HG03039 (cell line): Measurements from ENCODE around the gene FLT1.

Experiments
- ATAC-seq: cut with Tn5 transposase; IDR thresholded peaks from one replicate; pipeline ENCODE4 v1.9.1; 2021; ENCODE audit warnings: mild to moderate bottlenecking, moderate library complexity; ENCODE audit not compliant: unreplicated experiment

The FLT1 gene

GRCh38 chr13:28528388-28528787, 33.5 kb upstream of the FLT1 start:
- no peak for ATAC-seq

DNA sequence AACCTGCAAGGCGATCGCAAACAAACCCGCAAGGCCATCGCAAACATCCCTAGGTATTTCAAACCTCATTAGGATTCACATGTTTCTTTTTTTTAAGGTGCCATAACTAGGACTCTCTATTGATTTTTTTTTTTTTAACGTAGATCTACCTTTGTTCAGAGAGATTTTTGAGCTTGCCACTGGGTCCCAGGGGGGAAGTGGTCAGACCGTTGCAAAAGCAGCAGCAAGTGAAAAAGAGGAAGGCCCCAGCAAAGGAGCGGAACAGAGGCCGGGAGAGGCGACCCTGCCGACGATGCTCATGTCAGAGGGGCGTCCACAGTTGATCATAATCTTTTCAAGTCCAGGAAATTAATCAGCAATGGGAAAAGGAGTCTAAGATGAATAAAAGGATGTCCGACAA, 32.7 kb upstream of the FLT1 start:
- ATAC-seq, result no peak

DNA sequence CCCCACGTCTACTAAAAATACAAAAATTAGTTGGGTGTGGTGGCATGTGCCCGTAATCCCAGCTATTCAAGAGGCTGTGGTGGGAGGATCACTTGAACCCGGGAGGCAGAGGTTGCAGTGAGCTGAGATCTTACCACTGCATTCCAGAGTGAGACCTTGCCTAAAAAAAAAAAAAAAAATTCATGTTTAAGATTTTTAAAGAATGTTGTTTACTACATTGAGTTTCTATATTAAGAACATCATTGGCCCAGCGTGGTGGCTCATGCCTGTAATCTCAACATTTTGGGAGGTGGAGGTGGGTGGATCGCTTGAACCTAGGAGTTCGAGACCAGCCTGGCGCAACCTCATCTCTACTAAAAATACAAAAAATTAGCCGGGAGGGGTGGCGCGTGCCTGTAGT, 31.9 kb upstream of the FLT1 start:
- no peak for ATAC-seq

DNA sequence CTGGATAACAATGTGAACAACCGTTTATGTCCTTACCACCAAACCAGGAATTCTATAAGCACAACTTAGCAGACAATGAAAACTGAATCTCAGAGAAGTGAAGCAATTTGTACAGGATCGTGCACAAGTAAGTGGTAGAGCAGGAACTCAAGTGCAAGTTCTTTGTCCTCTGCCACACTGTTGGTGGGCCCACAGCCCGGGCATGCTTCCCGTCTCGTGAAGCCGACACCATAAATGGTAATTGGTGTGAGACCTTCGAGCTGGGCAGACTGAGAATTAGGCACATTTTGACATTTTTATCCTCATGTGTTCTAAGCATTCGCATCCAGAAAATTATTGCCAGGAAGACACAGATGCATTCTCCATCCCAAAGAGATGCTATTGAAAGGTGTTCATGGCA, 27.9 kb upstream of the FLT1 start:
- no peak for ATAC-seq

- ATAC-seq, result no peak
These were observed 18.8 kb upstream of the FLT1 start for GRCh38 chr13:28513745-28514144.

- no peak for ATAC-seq
These were observed 15.6 kb upstream of the FLT1 start for GRCh38 chr13:28510542-28510941.

DNA sequence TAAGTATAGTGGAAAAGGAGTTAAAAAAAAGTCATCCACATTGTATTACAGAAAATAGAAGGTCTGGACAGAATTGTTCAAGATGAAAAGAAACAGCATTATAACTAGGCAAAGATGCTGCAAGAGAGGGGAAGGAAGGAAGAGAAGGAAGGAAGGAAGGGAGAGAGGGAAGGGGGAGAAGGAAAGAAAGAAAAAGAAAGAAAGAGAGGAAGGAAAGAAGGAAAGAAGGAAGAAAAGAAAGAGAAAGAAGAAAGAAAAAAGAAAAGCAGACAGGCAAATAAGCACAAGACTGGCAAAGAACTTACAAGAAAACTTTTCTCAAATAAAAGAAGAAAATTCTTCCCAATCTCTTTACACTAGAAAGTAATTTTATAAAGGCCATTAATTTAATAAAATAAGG, 15.1 kb upstream of the FLT1 start:
- ATAC-seq, result no peak

- ATAC-seq, result no peak
These were observed 10.7 kb upstream of the FLT1 start for GRCh38 chr13:28505543-28506135.

DNA sequence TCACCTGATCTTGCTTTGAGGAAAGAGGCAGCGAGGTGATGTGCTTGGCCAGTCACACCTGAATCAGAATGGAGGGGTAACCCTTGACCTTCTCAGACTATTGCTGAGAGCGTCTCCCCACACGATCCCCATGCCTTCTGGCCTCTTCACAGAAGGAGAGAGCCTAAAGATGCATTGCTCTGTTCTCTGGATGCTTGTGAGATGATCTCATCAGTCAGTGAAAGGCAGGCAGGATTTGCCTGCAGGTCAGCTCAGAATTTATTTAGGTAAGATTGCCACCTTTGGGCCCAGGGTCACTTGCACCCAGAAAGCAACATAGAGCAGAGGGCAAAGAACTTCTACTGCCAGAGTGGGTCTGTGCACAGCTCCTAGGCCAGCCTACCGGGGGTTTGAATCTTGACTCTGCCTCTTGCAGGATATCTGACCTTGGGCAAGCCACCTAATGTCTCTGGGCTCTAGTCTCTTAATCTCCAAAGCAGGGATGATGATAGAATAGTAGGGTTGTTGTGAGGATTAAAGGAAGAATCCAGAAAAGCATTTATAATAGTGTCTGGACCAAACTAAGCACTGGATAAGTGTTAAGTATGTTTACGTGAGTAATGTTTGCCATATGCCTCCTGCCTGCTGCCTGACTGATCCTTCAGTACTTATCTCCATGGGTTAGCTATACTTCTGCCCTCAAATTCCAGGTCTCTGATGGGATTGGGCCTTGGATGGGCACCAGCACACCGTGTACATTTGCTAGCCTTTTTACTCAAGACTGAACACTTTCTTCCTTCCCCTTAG, 8.4 kb upstream of the FLT1 start:
- no peak for ATAC-seq

- no peak for ATAC-seq
These were observed 6.6 kb upstream of the FLT1 start for GRCh38 chr13:28501547-28501946.

DNA sequence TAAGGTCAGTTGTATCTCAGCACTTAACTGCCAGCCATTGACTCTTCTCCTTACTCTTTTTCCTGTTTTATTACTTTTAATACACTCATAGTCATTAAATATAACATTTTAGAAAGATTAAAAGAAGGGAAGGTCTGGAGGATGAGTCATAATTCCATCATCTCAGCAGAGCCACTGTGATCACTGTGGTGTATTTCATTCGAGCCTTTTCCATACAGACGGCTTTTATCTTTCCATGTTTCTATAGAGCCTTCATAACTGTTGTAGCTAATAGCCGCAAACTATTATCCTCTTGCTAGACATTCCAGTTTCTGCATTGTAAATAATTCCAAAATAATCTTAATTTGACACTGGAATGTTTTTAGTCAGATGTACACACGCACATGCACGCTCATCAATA, 4.7 kb upstream of the FLT1 start:
- ATAC-seq, result no peak

DNA sequence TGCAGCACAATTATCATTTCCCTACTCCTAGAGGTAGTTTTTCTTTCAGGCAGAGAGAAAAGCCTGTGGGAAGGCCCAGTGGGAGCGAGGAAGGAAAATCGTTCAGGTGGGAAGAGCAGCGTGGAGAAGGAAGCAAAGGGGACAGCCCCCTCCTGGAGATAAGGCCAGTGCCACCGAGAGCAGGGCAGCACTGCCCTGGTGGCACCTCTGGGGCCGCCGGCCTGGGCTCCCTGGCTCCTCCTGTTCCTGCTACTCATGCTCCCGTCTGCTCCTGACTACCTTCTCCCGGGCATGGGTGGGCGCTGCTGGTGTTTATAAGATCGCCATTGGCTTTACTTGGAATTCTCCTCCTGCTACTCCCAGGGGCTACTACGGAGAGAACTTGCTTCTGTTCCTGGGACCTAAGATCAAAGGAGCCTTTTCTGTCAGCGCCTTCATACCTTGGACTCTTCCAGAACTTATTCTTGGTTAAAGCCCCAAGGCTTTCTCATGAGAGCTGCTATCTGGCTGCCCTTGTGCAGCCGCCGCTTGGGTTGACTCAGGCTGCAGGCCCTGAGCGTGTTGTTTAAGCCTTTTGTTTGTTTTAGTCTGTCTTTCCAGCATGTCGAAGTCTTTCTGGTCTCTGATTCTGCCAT, 3.7 kb upstream of the FLT1 start:
- ATAC-seq, result no peak

- no peak for ATAC-seq
These were observed 2.4 kb upstream of the FLT1 start for GRCh38 chr13:28497143-28497876.

GRCh38 chr13:28496188-28496564, 1.2 kb upstream of the FLT1 start:
- no peak for ATAC-seq

- ATAC-seq, result no peak
These were observed 735 bp upstream of the FLT1 start for GRCh38 chr13:28495538-28496187.

GRCh38 chr13:28494504-28494777, 487 bp downstream of the FLT1 start:
- no peak for ATAC-seq

DNA sequence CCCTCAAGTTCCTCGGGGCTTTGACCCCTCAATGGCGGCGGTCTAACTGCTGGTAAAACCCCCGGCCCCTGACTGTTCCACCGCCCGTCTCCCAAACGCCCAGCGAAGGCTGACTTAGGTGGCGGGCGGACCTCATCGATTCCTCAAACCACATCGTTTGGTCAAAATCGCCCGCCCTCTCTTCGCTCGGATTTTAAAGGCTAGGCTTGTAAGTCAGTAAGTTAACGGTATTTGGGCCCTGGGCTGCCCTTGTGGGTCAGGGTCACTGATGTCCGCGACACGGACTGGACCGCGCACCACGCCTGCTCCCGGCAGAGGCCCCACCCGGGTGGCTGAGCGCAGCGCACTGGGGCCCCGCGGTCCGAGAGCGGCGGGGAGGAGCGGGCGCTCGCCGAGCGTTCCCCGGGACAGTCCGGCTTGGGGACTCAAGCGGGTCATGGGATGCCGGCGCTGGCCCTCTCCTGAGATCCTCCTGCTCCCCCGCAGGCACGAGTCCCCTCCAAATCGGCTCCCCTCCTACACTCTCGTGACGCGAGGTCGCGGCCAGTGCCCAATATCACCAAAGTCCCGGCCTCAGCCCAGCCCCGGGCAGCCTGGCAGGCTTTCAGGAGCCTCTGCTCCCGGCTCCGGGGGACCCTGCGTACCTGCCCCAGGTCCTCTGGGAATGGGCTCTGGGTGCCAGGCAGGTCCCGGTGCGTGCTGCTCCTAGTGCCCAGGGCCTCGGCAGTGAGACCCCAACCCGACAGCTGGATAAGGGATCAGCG, 1.0 kb downstream of the FLT1 start:
- ATAC-seq, result no peak

GRCh38 chr13:28492569-28493367, 2.2 kb downstream of the FLT1 start:
- ATAC-seq, result no peak

- no peak for ATAC-seq
These were observed 4.9 kb downstream of the FLT1 start for GRCh38 chr13:28490061-28490460.

DNA sequence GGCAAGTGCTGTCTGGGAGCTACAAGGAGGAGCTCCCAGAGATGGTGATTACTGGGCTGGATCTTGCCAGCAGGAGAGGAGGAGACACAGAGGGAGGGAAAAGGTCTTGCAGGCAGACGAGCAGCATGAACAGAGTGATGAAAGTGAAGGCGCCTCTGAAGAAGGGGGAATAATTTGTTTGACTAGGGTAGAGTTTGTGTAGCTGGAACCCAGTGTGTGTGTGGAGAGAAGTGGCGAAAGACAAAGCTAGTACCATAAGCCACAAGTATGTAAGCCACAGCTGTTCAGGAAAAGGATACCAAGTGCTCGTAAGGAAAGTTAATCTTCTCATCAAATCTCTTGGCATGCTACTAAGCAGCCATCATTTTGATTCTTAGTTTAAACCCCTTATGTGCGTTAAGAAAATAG, 5.4 kb downstream of the FLT1 start:
- no peak for ATAC-seq
